GM12878 (cell line): ENCODE results near the gene TOR2A. TPM values are rescaled to one million over a fixed set of nuclear protein-coding genes. Genes with fewer than 3 reads are reported as not detected.

ENCODE experiments used
- ATAC-seq: fragments of 200-7000 bp; cut with Tn5 transposase; 3 replicates; pipeline ENCODE4 v1.9.1; 2020; ENCODE audit warnings: mild to moderate bottlenecking, moderate library complexity
- BruUV-seq: library from RNA; stranded (reverse); fragments of 400-500 nt; replicated peaks from 2 replicates; lab custom pipeline; 2021; lab: Mats Ljungman, UMichigan
- CTCF ChIA-PET: fragments of 300-600 bp; sonication (Branson Sonifier 250); formaldehyde crosslinking; extraction: SDS; loops from one replicate; lab custom pipeline; 2021; ENCODE audit warnings: inconsistent platforms; lab: Yijun Ruan, JAX
- POLR2A ChIA-PET: fragments of 350-600 bp; formaldehyde crosslinking; extraction: SDS; loops from one replicate; lab custom pipeline; 2021; ENCODE audit warnings: inconsistent platforms; lab: Charles Lee
- RAD21 ChIA-PET: fragments of 300-600 bp; sonication (Branson Sonifier 250); formaldehyde crosslinking; loops from one replicate; lab custom pipeline; 2023; ENCODE audit warnings: antibody characterized with exemption; ENCODE audit not compliant: unreplicated experiment; lab: Charles Lee
- SMC1A ChIA-PET: fragments of 300-600 bp; sonication (Branson Sonifier 250); formaldehyde crosslinking; loops from one replicate; lab custom pipeline; 2023; ENCODE audit not compliant: unreplicated experiment, uncharacterized antibody; lab: Charles Lee
- DNase-seq: peaks from one replicate; pipeline ENCODE4 v3.0.0-alpha.2; 2011; ENCODE audit warnings: low read depth, low spot score
- FAIRE-seq: peaks from 3 replicates; lab custom pipeline; 2011; peaks lifted over from hg19 to GRCh38; lab: Jason Lieb, UNC
- H2AFZ ChIP-seq: 2 replicates; pipeline ENCODE4 v1.6.0; 2011; ENCODE audit warnings: low read depth, low read length, control low read depth; ENCODE audit not compliant: control insufficient read depth
- H3K27ac ChIP-seq: 2 replicates; pipeline ENCODE4 v1.5.1; 2011; ENCODE audit warnings: control low read depth; ENCODE audit not compliant: control insufficient read depth, insufficient read depth
- H3K27me3 ChIP-seq, 2 experiments: replicated peaks in 1 of 2; 2 replicates each; pipeline versions ENCODE4 v1.6.0 to v1.6.1; 2011; ENCODE audit warnings: low read length in 1 of 2; ENCODE audit not compliant: control insufficient read depth in 2 of 2, insufficient read depth in 2 of 2
- H3K36me3 ChIP-seq, 2 experiments: 2 replicates each; pipeline ENCODE4 v1.5.1; 2011; ENCODE audit warnings: low read length in 1 of 2; ENCODE audit not compliant: control insufficient read depth in 2 of 2, insufficient read depth in 2 of 2
- H3K4me1 ChIP-seq: 2 replicates; pipeline ENCODE4 v1.6.1; 2011; ENCODE audit warnings: mild to moderate bottlenecking, low read length, moderate library complexity, mixed read lengths; ENCODE audit not compliant: control insufficient read depth, insufficient read depth
- H3K4me2 ChIP-seq: 2 replicates; pipeline ENCODE4 v1.6.0; 2011; ENCODE audit warnings: control low read depth; ENCODE audit not compliant: control insufficient read depth, insufficient read depth
- H3K4me3 ChIP-seq: fragments of 200-600 bp; sonication (generic); 2 replicates; pipeline ENCODE4 v1.5.1; 2016
- H3K79me2 ChIP-seq: 2 replicates; pipeline ENCODE4 v1.6.0; 2011; ENCODE audit warnings: low read length; ENCODE audit not compliant: control insufficient read depth, insufficient read depth
- H3K9ac ChIP-seq: 2 replicates; pipeline ENCODE4 v1.8.0; 2011; ENCODE audit warnings: low read length, control low read depth, mixed read lengths; ENCODE audit not compliant: control insufficient read depth, insufficient read depth
- H3K9me3 ChIP-seq: replicated peaks from 3 replicates; pipeline ENCODE4 v1.5.1; 2011; ENCODE audit warnings: mild to moderate bottlenecking, low read length; ENCODE audit not compliant: control insufficient read depth, insufficient read depth
- H4K20me1 ChIP-seq: 2 replicates; pipeline ENCODE4 v1.6.0; 2011; ENCODE audit not compliant: control insufficient read depth, insufficient read depth
- BRCA1 ChIP-seq: IDR thresholded peaks from 2 replicates; pipeline ENCODE4 v1.6.1; 2011; ENCODE audit warnings: low read depth, low read length, improper control_type of control experiment
- MEF2B ChIP-seq: fragments of 450-650 bp; IDR thresholded peaks from 2 replicates; pipeline ENCODE4 v1.6.1; 2018; ENCODE audit warnings: mild to moderate bottlenecking, moderate library complexity; ENCODE audit not compliant: partially characterized antibody, poor library complexity, severe bottlenecking
- NFIC ChIP-seq: IDR thresholded peaks from 2 replicates; pipeline ENCODE4 v1.6.1; 2012; ENCODE audit warnings: low read depth, mild to moderate bottlenecking, inconsistent platforms, low read length, moderate library complexity
- RBBP5 ChIP-seq: fragments of 200-600 bp; sonication (generic); conservative IDR thresholded peaks from 2 replicates; pipeline ENCODE4 v1.6.1; 2016
- TBL1XR1 ChIP-seq: IDR thresholded peaks from 2 replicates; pipeline ENCODE4 v1.6.1; 2012; ENCODE audit warnings: low read depth, low read length, improper control_type of control experiment
- ZNF217 ChIP-seq: fragments of 450-650 bp; IDR thresholded peaks from 2 replicates; pipeline ENCODE4 v1.6.1; 2017; ENCODE audit warnings: antibody characterized with exemption, mild to moderate bottlenecking
- ZNF384 ChIP-seq: IDR thresholded peaks from 2 replicates; pipeline ENCODE4 v1.6.1; 2012; ENCODE audit warnings: low read depth, mild to moderate bottlenecking, low read length, improper control_type of control experiment, borderline replicate concordance
- WGBS: methylation state at CpG from one replicate; pipeline ENCODE4 v1.1.6; 2016; ENCODE audit warnings: low lambda C conversion rate; ENCODE audit not compliant: insufficient replicate concordance, insufficient coverage; ENCODE audit errors: missing lambda C conversion rate; 5-methylcytosine and 5-hydroxymethylcytosine counted together
- in situ Hi-C: fragments of 300-500 bp; cut with MboI; formaldehyde crosslinking; loops from 9 replicates; pipeline ENCODE4 v1.14.3; 2018; ENCODE audit warnings: mixed read lengths
- intact Hi-C: fragments of 100-400 bp; cut with micrococcal nuclease; formaldehyde crosslinking; loops from one replicate; pipeline ENCODE4 v1.14.2; 2022; ENCODE audit not compliant: unreplicated experiment
- polyA plus RNA-seq, 11 experiments: library from polyadenylated mRNA; depleted of rRNA in 4 of 11; unstranded in 6 of 11; stranded (reverse) in 5 of 11; fragments of >200 nt; fragmentation: Nextera tagmentation in 4 of 11; fragmentation: Illumina TruSeq in 1 of 11; extraction: Ambion mirVana in 4 of 11; extraction: Trizol in 1 of 11; gene quantifications; 1 replicate in 1 of 11; 2 replicates in 10 of 11; pipeline versions ENCODE4 v1.2.1 to v1.2.3, GENCODE V29; 2011 to 2016; ENCODE audit warnings: inconsistent platforms in 2 of 11, missing spikeins in 2 of 11, low read depth in 1 of 11
- total RNA-seq, 4 experiments: library from RNA; depleted of rRNA in 3 of 4; stranded (reverse); fragments of >200 nt in 3 of 4; fragmentation: Illumina TruSeq in 1 of 4; extraction: Trizol in 1 of 4; gene quantifications; 2 replicates each; pipeline versions ENCODE4 v1.2.1 to v1.2.3, GENCODE V29; 2013 to 2021
- TF ChIP-seq, protein P1 (sequence below), 3 experiments: IDR thresholded peaks in 2 of 3; conservative IDR thresholded peaks in 1 of 3; 2 replicates each; pipeline ENCODE4 v1.5.1; 2011; ENCODE audit warnings: low read depth in 3 of 3, low read length in 3 of 3, mild to moderate bottlenecking in 3 of 3, control low read depth in 2 of 3, moderate library complexity in 2 of 3, inconsistent platforms in 1 of 3, mixed read lengths in 1 of 3; ENCODE audit not compliant: control insufficient read depth in 2 of 3, insufficient read depth in 1 of 3; ENCODE audit errors: extremely low read depth in 1 of 3
- TF ChIP-seq, protein P2 (sequence below): fragments of 450-650 bp; IDR thresholded peaks from 2 replicates; pipeline ENCODE4 v1.6.1; 2017; ENCODE audit warnings: mild to moderate bottlenecking, moderate library complexity

TOR2A gene
- total and polyA plus RNA-seq, 10 of the 15 experiments (the other 5 are each of a cell fraction or from before 2014, with no cell fraction given) = 0.52 to 23.7 (median 8.5) TPM

DNA sequence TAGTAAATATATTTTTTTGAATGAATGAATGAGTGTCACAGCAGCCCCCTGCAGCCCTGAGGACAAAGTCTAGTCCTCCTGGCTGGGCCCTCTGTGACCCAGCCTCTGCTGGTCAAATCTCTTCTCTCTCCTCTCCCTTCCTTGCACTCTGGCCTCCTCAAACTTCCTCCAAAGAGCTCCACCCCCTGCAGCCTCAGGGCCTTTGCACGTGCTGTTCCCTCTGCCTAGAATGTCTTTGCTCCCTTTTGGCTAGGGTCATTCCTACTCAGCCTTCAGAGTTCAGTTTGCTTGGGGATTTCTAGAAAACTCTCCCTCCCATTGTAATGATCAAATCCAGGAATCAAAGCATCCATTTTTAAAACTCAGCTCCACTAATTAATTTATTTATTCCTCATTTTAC lies 30.3 kb upstream of the TOR2A start:
- H3K9me3 ChIP-seq = no peaks in the 10 kb centered on the region
- TF ChIP-seq, protein P1, sequence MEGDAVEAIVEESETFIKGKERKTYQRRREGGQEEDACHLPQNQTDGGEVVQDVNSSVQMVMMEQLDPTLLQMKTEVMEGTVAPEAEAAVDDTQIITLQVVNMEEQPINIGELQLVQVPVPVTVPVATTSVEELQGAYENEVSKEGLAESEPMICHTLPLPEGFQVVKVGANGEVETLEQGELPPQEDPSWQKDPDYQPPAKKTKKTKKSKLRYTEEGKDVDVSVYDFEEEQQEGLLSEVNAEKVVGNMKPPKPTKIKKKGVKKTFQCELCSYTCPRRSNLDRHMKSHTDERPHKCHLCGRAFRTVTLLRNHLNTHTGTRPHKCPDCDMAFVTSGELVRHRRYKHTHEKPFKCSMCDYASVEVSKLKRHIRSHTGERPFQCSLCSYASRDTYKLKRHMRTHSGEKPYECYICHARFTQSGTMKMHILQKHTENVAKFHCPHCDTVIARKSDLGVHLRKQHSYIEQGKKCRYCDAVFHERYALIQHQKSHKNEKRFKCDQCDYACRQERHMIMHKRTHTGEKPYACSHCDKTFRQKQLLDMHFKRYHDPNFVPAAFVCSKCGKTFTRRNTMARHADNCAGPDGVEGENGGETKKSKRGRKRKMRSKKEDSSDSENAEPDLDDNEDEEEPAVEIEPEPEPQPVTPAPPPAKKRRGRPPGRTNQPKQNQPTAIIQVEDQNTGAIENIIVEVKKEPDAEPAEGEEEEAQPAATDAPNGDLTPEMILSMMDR (IDR thresholded peaks at IDR 0.05 in 2 of 3, conservative IDR thresholded peaks at IDR 0.05 in 1 of 3; ENCODE audit: control insufficient read depth in 2 of 3, extremely low read depth in 1 of 3, insufficient read depth in 1 of 3, low read depth in 3 of 3, low read length in 3 of 3) = no peak
- TF ChIP-seq BRCA1 = no peak
- TF ChIP-seq, protein P2, sequence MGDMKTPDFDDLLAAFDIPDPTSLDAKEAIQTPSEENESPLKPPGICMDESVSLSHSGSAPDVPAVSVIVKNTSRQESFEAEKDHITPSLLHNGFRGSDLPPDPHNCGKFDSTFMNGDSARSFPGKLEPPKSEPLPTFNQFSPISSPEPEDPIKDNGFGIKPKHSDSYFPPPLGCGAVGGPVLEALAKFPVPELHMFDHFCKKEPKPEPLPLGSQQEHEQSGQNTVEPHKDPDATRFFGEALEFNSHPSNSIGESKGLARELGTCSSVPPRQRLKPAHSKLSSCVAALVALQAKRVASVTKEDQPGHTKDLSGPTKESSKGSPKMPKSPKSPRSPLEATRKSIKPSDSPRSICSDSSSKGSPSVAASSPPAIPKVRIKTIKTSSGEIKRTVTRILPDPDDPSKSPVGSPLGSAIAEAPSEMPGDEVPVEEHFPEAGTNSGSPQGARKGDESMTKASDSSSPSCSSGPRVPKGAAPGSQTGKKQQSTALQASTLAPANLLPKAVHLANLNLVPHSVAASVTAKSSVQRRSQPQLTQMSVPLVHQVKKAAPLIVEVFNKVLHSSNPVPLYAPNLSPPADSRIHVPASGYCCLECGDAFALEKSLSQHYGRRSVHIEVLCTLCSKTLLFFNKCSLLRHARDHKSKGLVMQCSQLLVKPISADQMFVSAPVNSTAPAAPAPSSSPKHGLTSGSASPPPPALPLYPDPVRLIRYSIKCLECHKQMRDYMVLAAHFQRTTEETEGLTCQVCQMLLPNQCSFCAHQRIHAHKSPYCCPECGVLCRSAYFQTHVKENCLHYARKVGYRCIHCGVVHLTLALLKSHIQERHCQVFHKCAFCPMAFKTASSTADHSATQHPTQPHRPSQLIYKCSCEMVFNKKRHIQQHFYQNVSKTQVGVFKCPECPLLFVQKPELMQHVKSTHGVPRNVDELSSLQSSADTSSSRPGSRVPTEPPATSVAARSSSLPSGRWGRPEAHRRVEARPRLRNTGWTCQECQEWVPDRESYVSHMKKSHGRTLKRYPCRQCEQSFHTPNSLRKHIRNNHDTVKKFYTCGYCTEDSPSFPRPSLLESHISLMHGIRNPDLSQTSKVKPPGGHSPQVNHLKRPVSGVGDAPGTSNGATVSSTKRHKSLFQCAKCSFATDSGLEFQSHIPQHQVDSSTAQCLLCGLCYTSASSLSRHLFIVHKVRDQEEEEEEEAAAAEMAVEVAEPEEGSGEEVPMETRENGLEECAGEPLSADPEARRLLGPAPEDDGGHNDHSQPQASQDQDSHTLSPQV = no peak
- no peak for TF ChIP-seq ZNF384
- no peak for TF ChIP-seq RBBP5
- no peak for TF ChIP-seq TBL1XR1
- no peak for TF ChIP-seq ZNF217
- TF ChIP-seq MEF2B = no peak
- TF ChIP-seq NFIC = no peak
- in situ Hi-C loops (no loop called here), intact Hi-C loops (no loop called here)
- ChIA-PET SMC1A (interaction anchor here (0.8 to 2.0 kb wide), 5 partner anchors 10 to 104 kb away, joined by 3 to 9 read pairs (median 6); partner anchors contain the start of gene TOR2A), POLR2A (interaction anchor here (0.8 kb wide), 1 partner anchor 19 kb away, joined by 8 read pairs; no protein-coding TSS in a partner anchor), RAD21 (interaction anchor here (1.1 to 7.6 kb wide), 5 partner anchors 13 to 155 kb away, joined by 5 to 61 read pairs (median 11); partner anchors contain the start of genes CDK9, SH2D3C, ST6GALNAC4 and TOR2A), CTCF (interaction anchor here (0.8 to 9.2 kb wide), 8 partner anchors 14 to 176 kb away, joined by 3 to 75 read pairs (median 5); partner anchors contain the start of genes CDK9, SH2D3C and TOR2A)
- peaks cover 8% of the 10 kb centered on the region for H3K79me2 ChIP-seq
- H3K4me1 ChIP-seq = peaks cover 15% of the 10 kb centered on the region
- FAIRE-seq (no peak), ATAC-seq (no peak), DNase-seq (no peak)
- no peak overlapping the region for H2AFZ ChIP-seq
- 100% methylated on average over 1 of the region's 1 CpG for WGBS
- peaks cover 5 to 31% of the 10 kb centered on the region in 2 experiments for H3K36me3 ChIP-seq
- H3K4me2 ChIP-seq = no peak overlapping the region
- peaks cover 5% of the 10 kb centered on the region; the same call in 1 of the 2 replicates for H4K20me1 ChIP-seq
- H3K9ac ChIP-seq = no peak overlapping the region
- no peak overlapping the region for H3K4me3 ChIP-seq
- H3K27ac ChIP-seq = no peak overlapping the region
- no TSS peak for BruUV-seq
- H3K27me3 ChIP-seq = no peaks in the 10 kb centered on the region
